22Rv1 (cell line): Measurements from ENCODE around the gene ADAP1.
"Not testable (repeated sequence)": the region's sequence is repeated elsewhere in the genome, so short reads cannot be mapped to it uniquely, and the experiment has no call there.

Experiments used
- H3K27ac ChIP-seq: fragments of 450-650 bp; 2 replicates; pipeline ENCODE4 v1.5.1; 2017
- ZFX ChIP-seq: fragments of 450-650 bp; IDR thresholded peaks from 2 replicates; pipeline ENCODE4 v1.6.1; 2017; ENCODE audit warnings: antibody characterized with exemption, borderline replicate concordance
- TF ChIP-seq, protein P1 (sequence below): fragments of 450-650 bp; IDR thresholded peaks from 2 replicates; pipeline ENCODE4 v1.5.1; 2017; ENCODE audit warnings: mild to moderate bottlenecking

Gene ADAP1

DNA sequence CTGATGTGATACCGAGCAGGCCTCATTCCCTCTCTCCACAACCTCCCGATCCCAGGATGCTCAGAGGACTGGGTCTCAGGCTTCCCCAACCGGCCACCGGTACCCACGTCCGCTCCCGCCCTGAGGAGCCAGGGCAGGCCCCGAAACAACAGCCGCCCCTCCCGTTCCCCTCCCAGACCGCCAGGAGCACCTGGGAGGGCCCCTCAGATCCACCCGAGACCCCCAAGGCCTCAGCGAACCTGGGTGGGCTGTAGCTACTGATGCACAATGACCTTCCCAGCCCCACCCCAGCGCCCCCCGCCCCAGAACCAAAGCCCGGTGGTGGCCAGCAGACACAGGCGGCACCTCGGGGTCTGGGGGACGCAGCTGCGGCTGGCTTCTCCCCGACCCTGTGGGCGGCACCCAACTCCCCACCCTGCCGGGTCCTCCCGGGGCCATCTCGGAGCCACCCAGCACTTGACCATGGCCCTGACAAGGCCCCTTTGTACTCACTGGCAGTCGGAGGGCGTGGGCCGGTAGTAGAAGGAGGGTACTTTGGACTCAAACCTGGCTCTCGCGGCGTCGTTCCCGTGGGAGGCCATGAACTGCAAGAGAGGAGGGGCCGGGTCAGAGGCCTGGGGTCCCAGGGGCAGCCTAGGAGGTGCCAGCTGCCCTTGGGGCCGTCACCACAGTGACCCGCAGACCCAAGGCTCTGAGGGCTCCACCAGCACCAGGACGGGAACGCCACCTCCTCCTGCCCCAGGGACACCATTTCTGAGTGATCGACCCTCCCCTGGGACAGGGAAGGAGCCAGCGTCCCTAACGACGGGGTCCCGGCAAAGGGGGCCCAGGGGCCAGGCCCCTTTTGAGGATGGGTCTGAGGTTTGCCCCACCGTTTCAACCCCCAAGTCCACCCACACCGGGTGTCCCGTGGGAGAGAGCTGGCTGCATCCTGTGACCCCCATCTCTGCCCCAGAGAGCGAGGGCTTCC lies 28.1 kb downstream of the ADAP1 start:
- TF ChIP-seq, protein P1, sequence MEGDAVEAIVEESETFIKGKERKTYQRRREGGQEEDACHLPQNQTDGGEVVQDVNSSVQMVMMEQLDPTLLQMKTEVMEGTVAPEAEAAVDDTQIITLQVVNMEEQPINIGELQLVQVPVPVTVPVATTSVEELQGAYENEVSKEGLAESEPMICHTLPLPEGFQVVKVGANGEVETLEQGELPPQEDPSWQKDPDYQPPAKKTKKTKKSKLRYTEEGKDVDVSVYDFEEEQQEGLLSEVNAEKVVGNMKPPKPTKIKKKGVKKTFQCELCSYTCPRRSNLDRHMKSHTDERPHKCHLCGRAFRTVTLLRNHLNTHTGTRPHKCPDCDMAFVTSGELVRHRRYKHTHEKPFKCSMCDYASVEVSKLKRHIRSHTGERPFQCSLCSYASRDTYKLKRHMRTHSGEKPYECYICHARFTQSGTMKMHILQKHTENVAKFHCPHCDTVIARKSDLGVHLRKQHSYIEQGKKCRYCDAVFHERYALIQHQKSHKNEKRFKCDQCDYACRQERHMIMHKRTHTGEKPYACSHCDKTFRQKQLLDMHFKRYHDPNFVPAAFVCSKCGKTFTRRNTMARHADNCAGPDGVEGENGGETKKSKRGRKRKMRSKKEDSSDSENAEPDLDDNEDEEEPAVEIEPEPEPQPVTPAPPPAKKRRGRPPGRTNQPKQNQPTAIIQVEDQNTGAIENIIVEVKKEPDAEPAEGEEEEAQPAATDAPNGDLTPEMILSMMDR: no peak
- TF ChIP-seq ZFX: no peak
- H3K27ac ChIP-seq: no peak overlapping the region; the same call in 1 of the 2 replicates

DNA sequence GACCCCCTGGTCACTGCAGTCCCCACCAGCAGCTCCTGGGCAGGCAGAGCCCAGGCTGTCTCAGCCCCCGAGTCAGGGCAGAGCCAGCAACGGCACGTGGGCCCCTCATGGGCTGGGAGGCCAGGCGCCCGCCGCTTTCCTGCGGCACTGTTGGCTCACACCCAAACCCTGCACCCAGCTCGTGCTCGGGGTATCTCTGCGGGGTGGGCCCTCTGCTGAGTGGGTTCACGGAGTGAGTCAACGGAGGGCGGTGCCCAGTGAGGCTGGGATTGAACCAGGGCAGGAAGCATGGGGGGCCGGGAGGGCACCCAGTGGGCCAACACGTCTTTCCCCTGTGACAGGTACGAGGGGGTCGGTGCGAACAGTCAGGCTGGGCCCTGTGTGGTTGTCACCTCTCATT lies 28.9 kb downstream of the ADAP1 start:
- no peak for TF ChIP-seq ZFX
- TF ChIP-seq, protein P1: no peak
- no peak overlapping the region for H3K27ac ChIP-seq

DNA sequence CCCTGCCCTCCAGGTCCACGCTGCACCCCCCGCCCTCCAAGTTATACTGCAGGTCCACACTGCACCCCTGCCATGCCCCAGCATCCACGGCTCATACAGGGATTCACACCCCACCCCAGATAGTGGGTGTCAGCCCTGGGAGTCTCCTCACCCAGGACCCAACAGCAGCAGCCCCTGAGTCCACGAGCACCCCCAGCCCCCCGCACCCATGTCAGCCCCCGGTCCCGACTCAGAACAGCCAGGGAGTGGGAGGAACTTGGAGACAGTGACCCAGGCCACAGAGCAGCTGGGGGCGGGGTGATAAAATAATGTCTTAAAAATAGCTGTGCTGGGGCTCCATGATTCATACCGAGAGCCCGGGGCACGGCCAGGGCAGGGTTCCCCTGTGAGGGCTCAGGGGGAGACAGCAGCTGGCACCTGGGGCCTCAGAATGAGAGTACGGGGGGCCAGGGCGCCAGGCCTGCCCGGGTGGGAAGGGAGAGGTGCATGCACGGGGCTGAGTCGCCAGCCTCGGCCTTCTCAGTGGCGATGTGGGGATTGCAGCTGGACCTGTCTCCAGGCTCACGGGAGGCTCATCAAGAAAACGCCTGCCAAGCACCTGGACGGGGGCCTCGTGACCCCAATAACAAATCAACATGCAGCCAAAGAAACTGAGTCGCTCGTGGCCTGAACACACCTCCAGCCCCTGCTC lies 29.8 kb downstream of the ADAP1 start:
- TF ChIP-seq, protein P1: no peak
- TF ChIP-seq ZFX: no peak
- no peak overlapping the region for H3K27ac ChIP-seq

DNA sequence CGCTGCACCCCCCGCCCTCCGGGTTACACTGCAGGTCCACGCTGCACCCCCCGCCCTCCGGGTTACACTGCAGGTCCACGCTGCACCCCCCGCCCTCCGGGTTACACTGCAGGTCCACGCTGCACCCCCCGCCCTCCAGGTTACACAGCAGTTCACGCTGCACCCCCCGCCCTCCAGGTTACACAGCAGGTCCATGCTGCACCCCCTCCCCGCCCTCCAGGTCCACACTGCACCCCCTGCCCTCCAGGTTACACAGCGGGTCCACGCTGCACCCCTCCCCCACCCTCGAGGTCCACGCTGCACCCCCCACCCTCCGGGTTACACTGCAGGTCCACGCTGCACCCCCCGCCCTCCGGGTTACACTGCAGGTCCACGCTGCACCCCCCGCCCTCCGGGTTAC lies 30.4 kb downstream of the ADAP1 start:
- not testable (repeated sequence) for H3K27ac ChIP-seq

DNA sequence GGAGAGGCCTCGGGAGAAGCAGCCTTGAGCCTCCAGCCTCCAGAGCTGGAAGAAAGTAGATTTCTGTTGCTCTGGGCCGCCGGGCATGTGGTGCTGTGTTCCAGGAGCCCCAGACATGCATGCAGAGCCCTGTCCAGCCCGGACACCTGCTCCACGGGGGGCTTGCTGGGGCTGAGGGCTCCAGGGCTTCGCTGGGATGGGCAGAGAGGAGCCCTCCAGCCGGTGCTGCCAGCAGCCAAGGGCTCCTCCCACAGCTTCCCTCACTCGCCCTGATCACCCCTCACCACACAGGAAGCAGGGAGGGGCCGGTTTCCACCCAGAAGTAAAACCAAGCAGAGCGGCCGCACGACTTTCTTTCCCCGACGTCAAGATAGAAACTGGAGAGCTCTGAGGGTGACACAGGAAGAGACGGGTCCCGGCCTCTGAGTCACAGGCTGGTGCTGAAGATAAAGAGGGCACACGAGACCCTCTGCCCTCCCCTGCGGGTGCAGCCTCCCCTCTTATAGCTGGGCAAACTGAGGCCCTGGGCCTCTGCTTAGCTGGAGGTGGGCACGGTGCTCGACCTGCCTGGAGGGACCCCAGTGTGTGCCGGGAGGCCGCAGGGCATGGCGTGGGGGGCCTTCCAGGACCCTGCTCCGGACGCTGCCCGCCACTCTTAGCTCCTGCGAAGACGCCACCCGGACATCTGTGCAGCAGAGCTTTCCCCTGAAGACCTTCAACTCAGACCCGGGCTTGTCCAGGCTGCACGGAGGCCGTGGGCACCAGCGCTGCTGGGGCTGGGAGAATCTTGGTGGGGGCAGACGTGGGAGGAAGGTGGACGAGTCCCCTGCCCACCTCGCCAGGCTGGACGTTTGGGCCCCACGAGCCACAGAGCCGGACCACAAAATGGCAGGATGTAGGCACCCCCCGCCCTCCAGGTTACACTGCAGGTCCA lies 31.1 kb downstream of the ADAP1 start:
- TF ChIP-seq, protein P1: no peak
- no peak for TF ChIP-seq ZFX
- H3K27ac ChIP-seq: no peak overlapping the region

DNA sequence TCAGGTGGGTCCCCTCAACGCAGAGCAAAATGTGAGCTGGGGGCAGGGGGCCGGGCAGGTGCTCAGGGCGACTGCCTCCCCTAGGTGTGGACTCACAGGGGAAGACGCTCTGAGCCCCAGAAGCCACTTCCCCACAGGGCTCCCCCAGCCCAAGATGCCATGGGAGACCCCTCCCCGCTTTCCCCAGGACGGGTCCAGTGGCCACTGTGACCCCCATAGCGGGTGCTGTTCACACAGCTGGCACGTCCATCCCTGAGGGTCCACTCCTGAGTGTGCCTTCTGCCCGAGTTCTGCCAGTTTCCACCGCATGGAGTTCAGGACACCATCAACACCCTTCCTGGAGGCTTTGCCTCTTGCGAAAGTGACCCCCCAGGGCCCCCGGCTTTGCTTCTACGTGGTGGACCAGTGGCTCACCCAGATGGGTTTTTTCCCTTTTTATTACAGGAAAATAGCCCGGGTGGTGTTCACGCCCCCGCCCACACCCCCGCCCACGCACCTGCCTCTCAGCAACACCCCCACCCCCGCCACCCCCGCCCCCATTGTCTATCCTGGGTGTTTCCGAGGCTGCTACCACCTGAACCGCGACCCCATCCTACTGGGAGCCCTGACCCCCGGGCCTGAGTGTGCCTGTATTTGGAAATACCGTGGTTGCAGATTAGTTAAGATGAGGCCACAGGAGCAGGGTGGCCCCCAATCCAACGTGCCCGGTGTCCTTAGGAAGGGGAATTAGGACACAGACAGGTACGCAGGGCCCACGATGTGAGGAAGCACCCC lies 32.0 kb downstream of the ADAP1 start:
- TF ChIP-seq, protein P1: no peak
- no peak for TF ChIP-seq ZFX
- no peak overlapping the region for H3K27ac ChIP-seq
